Stimulated activated naive B cell treated with anti-CD40 and anti-IgM and Interleukin-4, amounts not matched to agents 10 μg/mL and 1 μg/mL and 100 μg/mL, for 72 hours (primary cell): ENCODE measurements around the gene PIEZO1.

Experiments used
- ATAC-seq, 2 donors: fragments of 150-1000 bp; cut with Tn5 transposase; replicated peaks; 2 replicates each; pipeline ENCODE4 v1.10.0; 2021; ENCODE audit warnings: moderate library complexity in 1 of 2
- DNase-seq: peaks from one replicate; pipeline ENCODE4 v3.0.0; 2021
- H3K27ac Mint-ChIP-seq: one replicate; pipeline ENCODE4 v1.8.0; 2022; ENCODE audit warnings: mild to moderate bottlenecking, mixed read lengths
- H3K27me3 Mint-ChIP-seq, 2 donors: one replicate each; pipeline ENCODE4 v1.8.0; 2022; ENCODE audit warnings: mixed read lengths in 2 of 2
- H3K36me3 Mint-ChIP-seq, 2 donors: one replicate each; pipeline ENCODE4 v1.8.0; 2022; ENCODE audit warnings: mixed read lengths in 2 of 2, mild to moderate bottlenecking in 1 of 2
- H3K4me1 Mint-ChIP-seq, 2 donors: one replicate each; pipeline ENCODE4 v1.8.0; 2022; ENCODE audit warnings: mixed read lengths in 2 of 2, mild to moderate bottlenecking in 1 of 2
- H3K4me3 Mint-ChIP-seq, 2 donors: one replicate each; pipeline ENCODE4 v1.8.0; 2022; ENCODE audit warnings: mild to moderate bottlenecking in 2 of 2, mixed read lengths in 2 of 2, moderate library complexity in 1 of 2
- H3K9me3 Mint-ChIP-seq, 2 donors: one replicate each; pipeline ENCODE4 v1.8.0; 2022; ENCODE audit warnings: mixed read lengths in 2 of 2, mild to moderate bottlenecking in 1 of 2

Gene PIEZO1

DNA sequence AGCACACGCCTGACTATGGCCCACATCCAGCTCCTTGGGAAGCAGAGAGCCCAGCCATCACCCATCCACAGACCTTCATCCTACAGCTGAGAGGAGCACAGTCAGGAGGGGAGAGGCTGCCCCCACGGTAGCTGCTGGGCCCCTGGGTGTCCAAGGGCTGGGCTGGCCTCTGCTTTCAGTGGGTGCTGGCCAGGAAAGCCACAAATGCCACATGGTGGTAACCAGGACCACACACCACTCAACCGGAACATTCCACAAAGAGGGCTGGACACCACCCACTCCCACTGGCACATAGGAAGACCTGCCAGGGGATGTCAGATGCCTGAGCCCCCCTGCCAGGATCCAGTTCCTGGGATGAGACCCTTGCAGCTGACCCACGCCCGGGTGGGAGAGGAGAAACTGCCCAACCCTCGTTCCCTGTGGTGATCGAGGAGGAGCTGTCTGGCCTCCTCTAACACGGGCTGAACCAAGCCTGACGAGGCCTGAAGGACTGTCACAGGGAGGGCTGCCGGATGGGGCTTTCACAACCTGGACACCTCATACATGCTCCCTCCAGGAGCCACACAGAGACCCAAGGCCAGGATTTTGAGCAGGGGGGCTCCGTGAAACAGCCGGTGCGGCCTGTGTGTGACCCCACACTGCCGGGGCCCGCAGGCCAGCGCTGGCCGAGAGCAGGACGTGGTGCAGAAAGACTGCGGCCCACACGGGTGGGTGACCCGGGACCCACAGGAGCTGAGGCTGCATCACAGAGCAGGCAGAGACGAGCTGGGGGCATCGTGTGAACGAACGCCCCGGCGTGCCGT is 30.7 kb downstream of the PIEZO1 start:
- no peaks in the 10 kb centered on the region for H3K9me3 Mint-ChIP-seq
- no peak overlapping the region for H3K27ac Mint-ChIP-seq
- DNase-seq = no peak
- H3K27me3 Mint-ChIP-seq = no peaks in the 10 kb centered on the region
- peaks cover 16 to 48% of the 10 kb centered on the region in 2 donors for H3K4me1 Mint-ChIP-seq
- ATAC-seq = no peak
- no peak overlapping the region for H3K4me3 Mint-ChIP-seq
- H3K36me3 Mint-ChIP-seq = peaks cover 12 to 16% of the 10 kb centered on the region in 2 donors

DNA sequence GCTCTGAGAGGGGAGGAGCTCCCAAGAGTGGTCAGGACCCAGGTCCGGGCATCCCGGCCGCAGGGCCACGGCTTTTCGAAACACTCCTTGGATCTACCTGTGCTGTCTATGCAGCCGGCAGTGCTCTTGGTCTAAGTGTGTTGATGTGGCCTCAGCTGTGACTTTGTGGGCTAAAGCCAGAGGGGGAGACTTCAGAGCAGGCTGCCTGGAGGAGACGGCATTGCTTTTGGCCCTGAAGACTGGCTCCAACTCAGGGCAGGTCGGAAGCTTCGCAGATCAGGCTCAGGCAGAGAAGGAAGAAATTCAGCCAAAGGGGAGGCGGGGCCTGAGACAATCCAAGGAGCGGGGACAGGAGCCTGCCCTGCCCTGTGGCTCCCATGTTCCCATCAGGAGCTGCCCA is 31.4 kb downstream of the PIEZO1 start:
- H3K4me1 Mint-ChIP-seq = peaks cover 13 to 41% of the 10 kb centered on the region in 2 donors
- no peak for ATAC-seq
- no peak overlapping the region for H3K27ac Mint-ChIP-seq
- no peak for DNase-seq
- peaks cover 5 to 9% of the 10 kb centered on the region in 2 donors for H3K36me3 Mint-ChIP-seq
- H3K4me3 Mint-ChIP-seq = no peak overlapping the region
- H3K27me3 Mint-ChIP-seq = no peaks in the 10 kb centered on the region
- H3K9me3 Mint-ChIP-seq = no peaks in the 10 kb centered on the region

DNA sequence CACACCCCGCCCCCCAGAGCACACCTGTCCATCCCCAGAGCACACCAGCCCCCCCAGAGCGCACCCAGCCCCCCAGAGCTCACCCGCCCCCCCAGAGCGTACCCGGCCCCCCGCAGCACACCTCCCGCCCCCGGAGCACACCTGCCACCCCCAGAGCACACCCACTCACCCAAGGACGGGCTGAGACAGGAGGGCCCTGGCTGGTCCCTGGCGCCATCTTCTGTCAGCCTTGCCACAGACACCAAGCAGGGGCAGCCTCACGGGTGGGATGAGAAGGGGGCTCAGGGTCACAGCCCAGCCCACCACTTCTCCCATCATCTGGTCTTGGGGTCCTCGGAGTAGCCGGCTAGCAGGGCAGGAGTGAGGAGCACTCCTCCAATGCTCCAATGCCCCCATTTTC is 31.8 kb downstream of the PIEZO1 start:
- DNase-seq = no peak
- H3K4me1 Mint-ChIP-seq = peaks cover 11 to 38% of the 10 kb centered on the region in 2 donors
- ATAC-seq = no peak
- no peaks in the 10 kb centered on the region for H3K27me3 Mint-ChIP-seq
- peaks cover 3 to 8% of the 10 kb centered on the region in 2 donors for H3K36me3 Mint-ChIP-seq
- no peak overlapping the region for H3K4me3 Mint-ChIP-seq
- H3K9me3 Mint-ChIP-seq = no peaks in the 10 kb centered on the region
- H3K27ac Mint-ChIP-seq = no peak overlapping the region

DNA sequence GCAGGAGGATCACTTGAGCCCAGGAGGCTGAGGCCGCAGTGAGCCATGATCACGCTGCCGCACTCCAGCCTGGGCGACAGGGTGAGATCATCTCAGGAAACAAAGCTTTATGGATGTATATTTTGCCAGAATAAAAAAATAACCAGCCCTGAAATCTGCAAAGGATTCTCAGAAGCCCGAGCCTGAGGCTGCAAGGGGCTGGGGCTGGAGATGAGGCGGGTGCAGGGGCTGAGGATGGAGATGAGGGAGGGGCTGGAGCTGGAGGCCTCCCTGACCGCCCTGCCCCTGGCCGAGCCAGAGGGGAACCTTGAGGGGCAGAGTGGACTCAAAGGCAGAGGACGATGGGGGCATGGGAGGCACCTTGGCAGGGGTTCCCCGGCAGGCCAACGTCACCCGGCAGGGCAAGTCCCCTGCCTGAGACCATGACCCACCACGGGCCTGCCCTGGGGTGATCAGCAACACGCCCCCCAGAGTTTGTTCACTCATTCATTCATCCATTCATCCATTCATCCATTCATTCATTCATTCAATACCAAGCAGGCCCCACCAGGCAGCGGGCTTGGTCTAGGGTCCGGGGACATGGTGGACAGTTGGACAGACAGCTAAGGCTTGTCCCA is 32.5 kb downstream of the PIEZO1 start:
- peaks cover 18 to 41% of the 10 kb centered on the region in 2 donors for H3K4me1 Mint-ChIP-seq
- H3K9me3 Mint-ChIP-seq = no peaks in the 10 kb centered on the region
- ATAC-seq (no peak), DNase-seq (no peak)
- peaks cover 7 to 10% of the 10 kb centered on the region in 2 donors for H3K36me3 Mint-ChIP-seq
- H3K4me3 Mint-ChIP-seq = no peak overlapping the region
- H3K27ac Mint-ChIP-seq = peak overlapping the region; percentile 25
- H3K27me3 Mint-ChIP-seq = no peaks in the 10 kb centered on the region

DNA sequence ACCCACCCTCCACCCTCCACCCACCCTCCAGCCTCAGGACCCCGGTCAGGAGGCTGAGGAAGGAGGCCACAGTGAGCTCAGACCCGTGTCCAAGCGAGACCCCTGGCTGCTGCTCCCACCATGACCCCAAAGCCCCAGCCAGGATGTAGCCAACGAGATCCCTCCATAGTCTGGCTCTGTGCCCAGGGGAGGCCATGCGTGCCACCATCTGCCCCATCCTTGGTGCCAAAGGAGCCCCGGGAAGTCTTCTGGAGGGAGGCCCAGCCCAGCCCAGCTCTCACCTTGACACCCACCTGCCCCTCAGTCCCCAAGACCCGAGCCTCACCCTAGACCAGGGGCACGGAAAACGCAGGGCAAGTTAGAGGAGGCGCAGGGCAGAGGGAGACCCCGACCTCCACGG is 34.2 kb downstream of the PIEZO1 start:
- peaks cover 24 to 52% of the 10 kb centered on the region in 2 donors for H3K4me1 Mint-ChIP-seq
- no peaks in the 10 kb centered on the region for H3K27me3 Mint-ChIP-seq
- H3K4me3 Mint-ChIP-seq = no peak overlapping the region
- no peak for ATAC-seq
- H3K9me3 Mint-ChIP-seq = no peaks in the 10 kb centered on the region
- no peak for DNase-seq
- peaks cover 6 to 13% of the 10 kb centered on the region in 2 donors for H3K36me3 Mint-ChIP-seq
- no peak overlapping the region for H3K27ac Mint-ChIP-seq

DNA sequence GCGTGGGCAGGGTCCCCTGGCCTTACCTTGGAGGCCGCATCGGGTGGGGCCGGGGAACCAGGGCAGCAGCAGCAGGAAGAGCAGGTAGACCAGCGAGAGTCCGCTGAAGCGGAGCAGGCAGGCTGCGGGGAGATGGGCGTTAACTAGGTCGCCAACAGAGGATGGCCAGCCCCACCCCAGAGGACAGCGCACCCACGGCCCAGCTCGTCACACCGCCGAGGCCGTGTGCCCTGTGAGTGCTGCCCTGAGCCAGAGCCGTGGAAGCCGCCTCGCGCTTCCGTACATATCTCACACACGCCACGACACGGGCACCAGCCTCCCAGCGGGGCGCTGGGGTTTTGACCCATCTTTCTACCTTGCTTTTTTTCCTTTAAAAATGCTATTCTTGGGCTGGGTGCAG is 35.7 kb downstream of the PIEZO1 start:
- Mint-ChIP-seq H3K36me3 (peaks cover 6 to 13% of the 10 kb centered on the region in 2 donors), H3K27ac (peak overlapping the region; percentile 81), H3K27me3 (no peaks in the 10 kb centered on the region), H3K4me1 (peaks cover 35 to 59% of the 10 kb centered on the region in 2 donors), H3K9me3 (no peaks in the 10 kb centered on the region), H3K4me3 (no peak overlapping the region)
- DNase-seq (no peak), ATAC-seq (no peak)

DNA sequence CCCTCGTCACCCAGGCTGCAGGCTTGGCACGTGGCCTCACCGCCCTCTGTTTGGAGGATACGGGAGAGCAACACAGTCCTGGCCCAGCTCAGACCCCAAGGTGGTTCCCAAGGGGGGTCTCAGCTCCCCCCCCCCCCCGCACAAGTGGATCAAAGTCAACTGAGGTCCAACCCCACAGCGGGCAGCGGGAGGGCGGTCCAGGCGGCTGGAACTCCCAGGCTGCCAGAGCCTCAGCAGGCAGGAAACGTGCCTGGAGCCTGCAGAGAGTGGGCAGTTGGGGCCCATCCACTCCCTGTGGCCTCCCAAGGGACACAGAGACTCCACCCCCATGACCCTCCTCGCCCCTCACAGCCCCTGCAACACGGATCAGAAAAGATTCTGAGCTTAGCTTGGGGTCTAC is 36.7 kb downstream of the PIEZO1 start:
- Mint-ChIP-seq H3K4me1 (peaks cover 40 to 60% of the 10 kb centered on the region in 2 donors), H3K36me3 (peaks cover 6 to 13% of the 10 kb centered on the region in 2 donors), H3K27me3 (no peaks in the 10 kb centered on the region), H3K4me3 (no peak overlapping the region), H3K9me3 (no peaks in the 10 kb centered on the region), H3K27ac (no peak overlapping the region)
- DNase-seq (no peak), ATAC-seq (no peak)

DNA sequence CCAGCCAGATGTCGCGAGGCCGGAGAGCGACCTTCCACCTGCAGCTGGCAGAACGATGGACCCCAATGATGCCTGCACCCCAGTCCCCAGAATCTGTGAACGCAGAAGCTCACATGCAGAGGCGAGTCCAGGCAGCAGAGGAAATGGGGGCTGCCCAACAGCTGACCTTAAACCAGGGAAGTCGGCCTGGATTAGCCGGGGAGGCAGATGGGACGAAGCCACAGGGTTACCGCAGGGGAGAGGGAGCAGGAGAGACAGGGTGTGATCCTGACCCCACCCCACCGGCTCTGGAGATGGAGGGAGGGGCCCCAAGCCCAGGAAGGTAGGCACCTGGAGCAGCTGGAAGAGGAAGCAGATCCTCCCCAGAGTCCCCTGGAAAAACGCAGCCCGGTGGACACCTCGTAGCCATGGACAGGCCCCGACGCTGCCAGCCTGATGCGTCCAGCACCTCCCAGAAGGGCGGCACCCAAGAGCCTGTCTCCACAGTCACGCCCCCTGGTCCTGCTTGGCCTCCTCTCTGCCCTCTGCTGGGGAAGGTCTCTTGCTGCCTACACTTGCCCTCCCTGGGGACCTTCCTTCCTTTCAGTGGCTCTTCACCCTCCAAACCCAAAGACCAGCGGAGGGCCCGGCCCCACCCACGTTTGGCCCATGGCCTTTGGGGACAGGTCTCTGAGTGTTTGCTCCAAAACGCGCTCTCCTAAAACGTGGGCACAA is 37.3 kb downstream of the PIEZO1 start:
- Mint-ChIP-seq H3K27me3 (no peaks in the 10 kb centered on the region), H3K27ac (no peak overlapping the region)

DNA sequence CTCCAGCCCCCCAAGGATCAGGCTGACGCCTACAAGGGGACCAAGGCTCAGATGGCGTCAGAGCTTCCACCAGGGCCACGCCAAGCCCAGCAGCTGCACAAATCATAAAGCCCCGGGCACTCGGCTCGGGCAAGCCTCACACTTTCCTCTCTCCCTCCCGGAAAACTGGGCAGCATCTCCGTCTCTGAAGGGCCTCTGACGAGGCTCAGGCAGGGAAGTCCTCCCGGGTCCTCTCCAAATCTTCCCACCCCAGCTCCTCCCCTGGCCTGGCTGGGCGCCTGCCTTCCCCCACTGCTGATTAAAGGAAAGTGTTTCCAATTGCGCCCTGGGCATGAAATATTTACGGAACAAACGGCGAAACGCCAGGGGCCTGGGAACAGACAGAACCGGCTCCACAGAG is 38.5 kb downstream of the PIEZO1 start:
- peaks cover 10 to 11% of the 10 kb centered on the region in 2 donors for H3K36me3 Mint-ChIP-seq
- DNase-seq (no peak), ATAC-seq (no peak)
- H3K27ac Mint-ChIP-seq = peak overlapping the region; percentile 71
- H3K9me3 Mint-ChIP-seq = no peaks in the 10 kb centered on the region
- H3K27me3 Mint-ChIP-seq = no peaks in the 10 kb centered on the region
- H3K4me3 Mint-ChIP-seq = peak overlapping the region in 1 of 2 donors; percentile 27
- peaks cover 37 to 56% of the 10 kb centered on the region in 2 donors for H3K4me1 Mint-ChIP-seq

More for the DNA sequence above, 37.3 kb downstream of the PIEZO1 start:
- H3K9me3 Mint-ChIP-seq = no peaks in the 10 kb centered on the region
- no peak overlapping the region for H3K4me3 Mint-ChIP-seq
- no peak for ATAC-seq
- no peak for DNase-seq
- H3K36me3 Mint-ChIP-seq = peaks cover 6 to 13% of the 10 kb centered on the region in 2 donors
- H3K4me1 Mint-ChIP-seq = peaks cover 38 to 59% of the 10 kb centered on the region in 2 donors

DNA sequence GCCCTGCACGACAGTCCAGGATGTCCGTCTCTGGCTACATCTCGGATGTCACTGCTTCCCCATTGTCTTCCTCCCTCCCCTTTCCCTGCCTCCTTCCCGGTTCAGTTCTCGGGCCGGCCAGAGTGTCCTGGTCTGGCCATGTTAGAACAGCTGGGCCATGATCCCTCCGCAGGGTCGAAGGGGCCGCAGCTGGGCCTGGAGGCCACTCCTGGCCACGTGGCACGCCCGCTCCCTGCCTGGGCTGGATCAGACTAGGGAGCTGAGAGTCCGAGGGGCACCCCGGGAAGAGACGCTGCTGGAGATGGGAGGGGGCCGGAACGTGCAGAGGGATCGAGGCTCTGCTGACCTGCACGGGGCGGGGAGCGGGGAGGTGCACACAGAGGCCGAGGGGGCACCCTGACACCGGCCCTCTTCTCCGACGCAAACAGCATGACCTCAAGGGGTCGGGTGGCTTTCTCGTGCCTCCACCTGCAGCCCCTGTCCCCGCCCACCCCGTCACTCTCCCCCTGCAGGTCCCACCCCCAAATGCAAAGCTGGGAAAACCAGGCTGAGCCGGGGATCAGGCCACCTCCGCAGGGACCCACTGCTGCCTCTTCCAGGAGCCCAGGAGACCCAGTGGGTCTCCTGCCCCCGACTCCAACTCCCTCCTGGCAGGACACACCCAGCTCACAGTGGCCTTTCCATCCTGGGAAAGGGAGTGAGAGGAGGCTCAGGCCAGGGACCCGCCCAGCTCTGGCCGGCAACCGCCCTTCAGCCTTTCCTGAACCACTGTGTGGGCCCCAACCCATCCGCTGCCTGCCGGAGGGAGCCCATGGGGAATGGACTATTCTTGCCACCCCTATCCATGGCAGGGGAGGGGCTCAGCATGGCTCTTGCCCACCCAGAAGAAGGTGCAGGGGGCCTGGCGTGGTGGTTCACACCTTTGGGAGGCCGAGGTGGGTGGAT is 40.2 kb downstream of the PIEZO1 start:
- H3K27ac Mint-ChIP-seq = peak overlapping the region; percentile 47
- peaks cover 37 to 51% of the 10 kb centered on the region in 2 donors for H3K4me1 Mint-ChIP-seq
- ATAC-seq (no peak), DNase-seq (no peak)
- no peaks in the 10 kb centered on the region for H3K9me3 Mint-ChIP-seq
- peaks cover 13 to 16% of the 10 kb centered on the region in 2 donors for H3K36me3 Mint-ChIP-seq
- H3K4me3 Mint-ChIP-seq = peak overlapping the region in 1 of 2 donors; percentile 76
- no peaks in the 10 kb centered on the region for H3K27me3 Mint-ChIP-seq

DNA sequence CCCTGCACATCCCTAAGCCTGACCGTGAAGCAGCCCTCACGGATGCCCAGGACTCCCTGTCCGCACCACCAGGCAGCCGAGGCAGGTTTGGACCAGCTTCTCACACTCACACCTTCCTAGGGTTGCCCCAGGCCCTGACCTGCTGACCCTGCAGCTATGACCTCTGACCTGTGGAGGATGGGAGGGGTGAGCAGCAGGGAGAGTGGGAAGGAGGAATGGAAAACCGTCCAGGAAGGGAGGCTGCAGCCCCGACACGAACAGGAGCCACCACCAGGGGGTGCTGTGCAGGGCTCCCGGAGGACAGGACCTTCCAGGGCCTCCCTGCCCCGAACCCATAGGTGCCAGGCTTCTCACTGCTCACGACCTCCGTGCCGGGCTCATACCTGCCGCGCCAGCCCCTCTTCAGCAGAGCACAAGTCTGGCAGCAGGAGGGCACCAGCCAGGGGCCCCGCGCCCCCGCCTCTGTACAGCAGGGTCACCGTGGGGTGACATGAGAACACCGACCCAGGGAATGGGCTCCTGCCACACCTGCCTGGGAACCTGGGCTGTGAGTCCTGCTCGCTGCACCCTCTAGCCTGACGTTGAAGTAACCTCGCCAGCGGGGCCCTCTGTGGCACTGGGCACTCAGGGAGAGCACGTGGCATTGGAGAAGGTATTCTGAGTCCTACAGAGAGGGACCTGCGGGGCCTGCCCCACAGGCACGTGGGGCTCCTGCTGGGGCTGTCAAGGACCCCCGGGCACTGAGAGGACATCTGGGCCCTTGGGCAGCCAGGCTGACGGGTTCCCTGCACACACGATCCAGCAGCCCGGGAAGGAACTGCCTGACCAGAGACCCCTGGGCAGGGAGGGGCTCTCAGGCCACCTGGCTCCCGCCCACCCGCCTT is 41.1 kb downstream of the PIEZO1 start:
- DNase-seq (peak; percentile 35), ATAC-seq (peak; percentile 22 to 24)
- Mint-ChIP-seq H3K4me3 (no peak overlapping the region), H3K9me3 (no peaks in the 10 kb centered on the region), H3K4me1 (peaks cover 38 to 51% of the 10 kb centered on the region in 2 donors), H3K27ac (no peak overlapping the region), H3K27me3 (no peaks in the 10 kb centered on the region), H3K36me3 (peaks cover 13 to 17% of the 10 kb centered on the region in 2 donors)

DNA sequence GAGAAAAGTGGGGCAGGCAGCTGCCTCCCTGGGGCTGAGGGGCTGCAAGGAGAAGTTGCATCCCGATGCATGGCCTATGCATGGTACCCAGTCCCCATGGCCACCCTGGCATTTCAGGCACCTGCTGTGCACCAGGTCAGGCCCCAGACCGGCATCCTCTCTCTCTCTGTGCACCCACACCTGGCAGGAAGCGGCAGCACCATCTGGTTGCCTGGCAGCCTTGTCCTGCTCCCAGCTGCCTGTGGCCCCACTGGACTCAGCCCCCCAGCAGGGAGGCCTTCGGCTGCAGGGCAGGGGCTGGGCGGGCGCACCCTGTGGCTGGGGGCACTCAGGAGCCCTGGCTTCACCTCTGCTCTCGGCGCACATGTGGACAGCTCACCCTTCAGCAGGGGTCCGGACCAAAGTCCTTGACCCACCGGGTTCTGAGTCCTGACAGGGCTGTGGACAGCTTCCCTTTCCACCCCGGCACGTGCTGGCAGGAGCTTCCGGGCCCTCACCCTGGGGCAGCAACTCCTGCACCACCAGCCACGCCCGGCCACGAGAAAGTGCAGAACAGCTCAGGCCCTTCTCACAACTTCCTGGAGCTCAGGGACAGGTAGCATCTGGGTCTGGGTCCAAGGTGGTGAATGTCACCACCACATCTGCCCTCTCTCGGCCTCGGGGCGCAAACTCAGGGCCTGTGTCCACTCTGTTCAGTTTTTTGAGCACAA is 42.0 kb downstream of the PIEZO1 start:
- Mint-ChIP-seq H3K9me3 (no peaks in the 10 kb centered on the region), H3K27me3 (no peaks in the 10 kb centered on the region), H3K4me3 (no peak overlapping the region), H3K27ac (no peak overlapping the region), H3K36me3 (peaks cover 16 to 20% of the 10 kb centered on the region in 2 donors), H3K4me1 (peaks cover 40 to 57% of the 10 kb centered on the region in 2 donors)
- ATAC-seq (no peak), DNase-seq (no peak)
